ENCODE measurements around the gene SIGLEC11. TPM values are rescaled to one million over a fixed set of nuclear protein-coding genes. Genes with fewer than 3 reads are reported as not detected.

SIGLEC11 gene
- total RNA-seq, 4 donors from 2014 or later: 0.85 to 3.6 (median 1.3) TPM

GRCh38 chr19:49988007-49988406, 27.0 kb upstream of the SIGLEC11 start:
- TF ChIP-seq POLR2AphosphoS5 (IDR thresholded peaks at IDR 0.05) (no peak), POLR2A (IDR thresholded peaks at IDR 0.05) (no peak), CTCF (IDR thresholded peaks at IDR 0.05) (no peak), EP300 (IDR thresholded peaks at IDR 0.05) (no peak)
- Histone ChIP-seq H3K9me3 (no peaks in the 10 kb centered on the region), H3K4me3 (no peak overlapping the region), H3K27ac (no peak overlapping the region), H3K36me3 (peaks cover 0 to 98% of the 10 kb centered on the region in 2 donors), H3K27me3 (no peaks in the 10 kb centered on the region), H3K4me1 (no peaks in the 10 kb centered on the region)
- ATAC-seq: no peak
- no CpG with 5 or more reads among the region's 5 CpGs for WGBS, 2 donors (ENCODE audit: low coverage in 1 of 2)

DNA sequence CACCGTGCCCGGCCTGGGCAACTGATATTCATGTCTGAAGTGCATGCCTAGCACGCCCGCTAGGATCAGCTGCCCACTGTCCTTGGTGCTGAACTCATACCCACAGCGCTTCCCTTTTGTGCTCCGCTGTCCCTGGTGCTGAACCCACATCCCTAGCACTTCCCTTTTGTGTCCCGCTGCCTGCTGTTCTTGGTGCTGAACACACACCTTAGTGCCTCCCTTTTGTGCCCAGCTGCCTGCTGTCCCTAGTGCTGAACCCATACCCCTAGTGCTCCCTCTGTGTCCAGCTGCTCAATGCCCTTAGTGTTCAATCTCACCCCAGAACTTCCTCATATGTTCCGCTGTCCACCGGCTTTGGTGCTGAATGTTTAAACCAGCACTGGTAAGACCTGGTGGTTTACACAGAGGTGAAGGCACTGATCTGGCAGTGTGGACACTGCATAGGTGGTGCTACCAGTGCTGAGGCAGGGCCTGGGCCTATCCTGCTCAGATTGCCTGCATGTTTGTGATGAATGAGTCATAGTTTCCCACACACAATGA, 26.3 kb upstream of the SIGLEC11 start:
- peaks cover 0 to 98% of the 10 kb centered on the region in 2 donors for H3K36me3 ChIP-seq
- 10 to 12% methylated on average over 3 to 9 of the region's 9 CpGs for WGBS, 2 donors (ENCODE audit: low coverage in 1 of 2)
- ATAC-seq: peak; percentile 77

DNA sequence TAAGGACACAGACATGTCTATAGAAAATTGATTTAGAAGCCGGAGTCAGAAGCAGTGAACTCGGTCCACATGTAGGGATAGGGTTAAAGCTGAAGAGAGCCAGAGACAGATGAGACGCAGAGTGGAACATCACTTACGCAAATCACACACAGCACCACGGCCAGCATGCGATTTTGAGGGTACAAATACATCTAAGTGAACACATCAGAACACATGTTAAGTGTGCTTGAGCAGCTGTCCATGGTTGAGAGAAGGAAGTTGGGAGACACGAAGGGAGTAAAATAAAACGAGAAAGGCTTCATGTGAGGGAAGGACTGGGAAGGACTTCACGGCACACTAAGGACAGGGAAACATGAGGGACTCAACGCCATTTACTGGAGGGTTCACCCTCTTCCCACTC, 25.4 kb upstream of the SIGLEC11 start:
- Histone ChIP-seq H3K4me1 (no peaks in the 10 kb centered on the region), H3K36me3 (peaks cover 0 to 98% of the 10 kb centered on the region in 2 donors), H3K9me3 (no peaks in the 10 kb centered on the region), H3K4me3 (no peak overlapping the region), H3K27ac (no peak overlapping the region), H3K27me3 (no peaks in the 10 kb centered on the region)
- no peak for ATAC-seq
- WGBS, 2 donors (ENCODE audit: low coverage in 1 of 2): 92 to 95% methylated on average over 9 to 10 of the region's 10 CpGs
- no peak for TF ChIP-seq EP300 (IDR thresholded peaks at IDR 0.05)

More for the DNA sequence above, 26.3 kb upstream of the SIGLEC11 start:
- H3K27ac ChIP-seq: no peak overlapping the region
- TF ChIP-seq CTCF (IDR thresholded peaks at IDR 0.05) (peak in 2 of 4 experiments; percentile 27 to 37), EP300 (IDR thresholded peaks at IDR 0.05) (no peak)
- H3K27me3 ChIP-seq: no peaks in the 10 kb centered on the region
- no peak overlapping the region for H3K4me3 ChIP-seq
- H3K9me3 ChIP-seq: no peaks in the 10 kb centered on the region
- no peaks in the 10 kb centered on the region for H3K4me1 ChIP-seq

DNA sequence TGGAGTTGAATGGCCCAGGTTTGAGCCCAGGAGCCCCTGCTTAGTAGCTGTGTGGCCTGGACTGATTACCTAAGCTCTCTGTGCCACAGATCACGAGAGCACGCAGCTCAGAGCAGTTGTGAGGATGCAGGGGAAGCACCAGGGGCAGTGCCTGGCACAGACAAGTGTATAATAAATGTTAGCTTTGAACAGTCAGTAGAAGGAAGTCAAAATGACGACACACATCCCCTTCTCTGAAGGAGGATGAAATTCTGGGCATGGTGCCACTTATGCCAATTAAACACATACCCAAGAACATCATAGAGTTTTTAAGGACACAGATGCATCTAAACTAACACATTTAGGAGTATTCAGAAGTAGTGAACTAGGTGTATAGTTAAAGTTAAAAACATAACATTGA, 24.9 kb upstream of the SIGLEC11 start:
- ATAC-seq: no peak
- Histone ChIP-seq H3K36me3 (peaks cover 0 to 98% of the 10 kb centered on the region in 2 donors), H3K4me3 (no peak overlapping the region), H3K4me1 (no peaks in the 10 kb centered on the region), H3K27ac (no peak overlapping the region), H3K27me3 (no peaks in the 10 kb centered on the region), H3K9me3 (no peaks in the 10 kb centered on the region)
- WGBS, 2 donors (ENCODE audit: low coverage in 1 of 2): 29 to 69% methylated on average over 1 to 2 of the region's 3 CpGs
- TF ChIP-seq EP300 (IDR thresholded peaks at IDR 0.05) (no peak), CTCF (IDR thresholded peaks at IDR 0.05) (no peak), POLR2AphosphoS5 (IDR thresholded peaks at IDR 0.05) (no peak), POLR2A (IDR thresholded peaks at IDR 0.05) (no peak)

DNA sequence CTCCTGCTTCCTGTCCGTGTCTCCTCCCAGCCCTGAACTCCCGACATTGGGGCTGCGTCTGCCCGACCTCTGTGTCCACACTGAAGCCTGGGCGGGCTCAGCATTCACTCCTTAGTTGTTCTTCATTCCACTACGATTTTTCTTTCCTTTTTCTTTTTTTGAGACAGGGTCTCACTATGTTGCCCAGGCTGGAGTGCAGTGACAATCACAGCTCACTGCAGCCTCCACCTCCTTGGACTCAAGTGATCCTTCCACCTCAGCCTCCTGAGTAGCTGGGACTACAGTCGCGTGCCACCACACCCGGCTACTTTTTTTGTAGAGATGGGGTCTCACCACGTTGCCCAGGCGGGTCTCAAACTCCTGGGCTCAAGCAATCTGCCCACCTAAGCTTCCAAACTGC, 23.5 kb upstream of the SIGLEC11 start:
- peaks cover 0 to 98% of the 10 kb centered on the region in 2 donors for H3K36me3 ChIP-seq
- H3K4me1 ChIP-seq: no peaks in the 10 kb centered on the region
- H3K9me3 ChIP-seq: no peaks in the 10 kb centered on the region
- H3K27ac ChIP-seq: no peak overlapping the region
- no peak for TF ChIP-seq CTCF (IDR thresholded peaks at IDR 0.05)
- no peak for TF ChIP-seq POLR2AphosphoS5 (IDR thresholded peaks at IDR 0.05)
- no peak for TF ChIP-seq POLR2A (IDR thresholded peaks at IDR 0.05)
- TF ChIP-seq EP300 (IDR thresholded peaks at IDR 0.05): no peak
- no peak overlapping the region for H3K4me3 ChIP-seq
- ATAC-seq: no peak
- 87 to 90% methylated on average over 8 to 10 of the region's 11 CpGs for WGBS, 2 donors (ENCODE audit: low coverage in 1 of 2)
- H3K27me3 ChIP-seq: no peaks in the 10 kb centered on the region
